Activated naive CD4-positive, alpha-beta T cell treated with anti-CD3 and anti-CD28 coated beads, Interleukin-2, amount 50 U/mL, for 16 hours (primary cell): ENCODE measurements around the gene PTPN13.

Experiments used
- DNase-seq: peaks from one replicate; pipeline ENCODE4 v3.0.0-alpha.2; 2020

Gene PTPN13

GRCh38 chr4:86587381-86588140 is 6.6 kb upstream of the PTPN13 start:
- no peak for DNase-seq

- DNase-seq: no peak
Measured at GRCh38 chr4:86592553-86593249, 1.4 kb upstream of the PTPN13 start.

- no peak for DNase-seq
Measured at GRCh38 chr4:86594559-86595425, 677 bp downstream of the PTPN13 start.

GRCh38 chr4:86595426-86595805 is 1.3 kb downstream of the PTPN13 start:
- DNase-seq: no peak

- no peak for DNase-seq
Measured at GRCh38 chr4:86596807-86597206, 2.7 kb downstream of the PTPN13 start.

- no peak for DNase-seq
Measured at GRCh38 chr4:86600007-86600653, 6.0 kb downstream of the PTPN13 start.

- no peak for DNase-seq
Measured at GRCh38 chr4:86603311-86603885, 9.3 kb downstream of the PTPN13 start.

- DNase-seq: no peak
Measured at GRCh38 chr4:86606809-86607208, 12.7 kb downstream of the PTPN13 start.

- no peak for DNase-seq
Measured at GRCh38 chr4:86608757-86609375, 14.8 kb downstream of the PTPN13 start.

- DNase-seq: no peak
Measured at GRCh38 chr4:86611757-86612156, 17.6 kb downstream of the PTPN13 start.

GRCh38 chr4:86613734-86614133 is 19.6 kb downstream of the PTPN13 start:
- DNase-seq: no peak

- no peak for DNase-seq
Measured at GRCh38 chr4:86614865-86615264, 20.8 kb downstream of the PTPN13 start.

- DNase-seq: no peak
Measured at GRCh38 chr4:86615501-86615900, 21.4 kb downstream of the PTPN13 start.

- no peak for DNase-seq
Measured at GRCh38 chr4:86619656-86620055, 25.5 kb downstream of the PTPN13 start.

GRCh38 chr4:86621435-86621834 is 27.3 kb downstream of the PTPN13 start:
- DNase-seq: no peak

GRCh38 chr4:86626066-86626465 is 32.0 kb downstream of the PTPN13 start:
- no peak for DNase-seq

GRCh38 chr4:86627462-86628135 is 33.5 kb downstream of the PTPN13 start:
- DNase-seq: no peak

- no peak for DNase-seq
Measured at GRCh38 chr4:86630629-86631028, 36.5 kb downstream of the PTPN13 start.

- DNase-seq: no peak
Measured at GRCh38 chr4:86631166-86631565, 37.1 kb downstream of the PTPN13 start.

GRCh38 chr4:86633854-86634253 is 39.7 kb downstream of the PTPN13 start:
- no peak for DNase-seq

GRCh38 chr4:86640469-86640868 is 46.4 kb downstream of the PTPN13 start:
- DNase-seq: no peak
